ENCODE data around the gene POLR2J3.
"Not testable (repeated sequence)": the region's sequence is repeated elsewhere in the genome, so short reads cannot be mapped to it uniquely, and the experiment has no call there.

- TF ChIP-seq CTCF (IDR thresholded peaks at IDR 0.05 in 8 of 11, conservative IDR thresholded peaks at IDR 0.05 in 3 of 11); POLR2A (IDR thresholded peaks at IDR 0.05); POLR2AphosphoS5 (IDR thresholded peaks at IDR 0.05): not testable (repeated sequence)
These were observed 29.9 kb upstream of the POLR2J3 start for GRCh38 chr7:102602317-102602716.
